ENCODE data around the gene DNAJC22.

GRCh38 chr12:49305762-49306510 lies 40.8 kb upstream of the DNAJC22 start:
- TF ChIP-seq POLR2A (IDR thresholded peaks at IDR 0.05) = no peak
- TF ChIP-seq CTCF (IDR thresholded peaks at IDR 0.05) = no peak
- no peak for TF ChIP-seq EP300 (IDR thresholded peaks at IDR 0.05)
